Adipocyte (in vitro differentiated cells): ENCODE measurements around the gene TP53TG3C.
"Not testable (repeated sequence)": the region's sequence is repeated elsewhere in the genome, so short reads cannot be mapped to it uniquely, and the experiment has no call there.

Experiments used
- DNase-seq: peaks from one replicate; pipeline ENCODE4 v3.0.0-alpha.2; 2015; ENCODE audit warnings: low read depth
- H3K27me3 ChIP-seq: replicated peaks from 2 replicates; pipeline ENCODE4 v1.7.0; 2013; ENCODE audit warnings: mild to moderate bottlenecking, low read length, moderate library complexity; ENCODE audit not compliant: control insufficient read depth, insufficient read depth
- H3K36me3 ChIP-seq: 2 replicates; pipeline ENCODE4 v1.7.0; 2013; ENCODE audit warnings: low read length, mild to moderate bottlenecking, moderate library complexity; ENCODE audit not compliant: control insufficient read depth, insufficient read depth, severe bottlenecking
- H3K4me1 ChIP-seq: 2 replicates; pipeline ENCODE4 v1.7.0; 2013; ENCODE audit warnings: mild to moderate bottlenecking, low read length, moderate library complexity; ENCODE audit not compliant: control insufficient read depth, insufficient read depth
- H3K4me3 ChIP-seq: 2 replicates; pipeline ENCODE4 v1.7.0; 2013; ENCODE audit warnings: mild to moderate bottlenecking, low read length, moderate library complexity
- H3K9ac ChIP-seq: 2 replicates; pipeline ENCODE4 v1.7.0; 2013; ENCODE audit warnings: mild to moderate bottlenecking, low read length, moderate library complexity
- H3K9me3 ChIP-seq: 2 replicates; pipeline ENCODE4 v1.7.0; 2013; ENCODE audit warnings: mild to moderate bottlenecking, low read length, moderate library complexity; ENCODE audit not compliant: control insufficient read depth

TP53TG3C gene

GRCh38 chr16:33193926-33194325 is at the start of gene TP53TG3C:
TP53TG3C (plus strand) TSS chr16:33194226; CDS start chr16:33194294, 68 bp downstream.
- DNase-seq, H3K27me3 ChIP-seq, H3K9ac ChIP-seq, H3K36me3 ChIP-seq, H3K4me3 ChIP-seq, H3K9me3 ChIP-seq, H3K4me1 ChIP-seq: not testable (repeated sequence)
